Neural crest cell (in vitro differentiated cells): ENCODE data around the gene TSSK6. TPM values are rescaled to one million over a fixed set of nuclear protein-coding genes. Genes with fewer than 3 reads are reported as not detected.

ENCODE experiments used
- DNase-seq: peaks from one replicate; pipeline ENCODE4 v3.0.0; 2021; ENCODE audit warnings: low read depth, mixed read lengths, low spot score
- H3K27ac Mint-ChIP-seq: one replicate; pipeline ENCODE4 v1.8.0; 2021; ENCODE audit warnings: mild to moderate bottlenecking, mixed read lengths; ENCODE audit not compliant: unreplicated experiment
- H3K27me3 Mint-ChIP-seq: 2 replicates; pipeline ENCODE4 v1.8.0; 2021; ENCODE audit warnings: low read depth, mild to moderate bottlenecking, mixed read lengths
- H3K36me3 Mint-ChIP-seq: 2 replicates; pipeline ENCODE4 v1.8.0; 2021; ENCODE audit warnings: low read depth, mild to moderate bottlenecking, mixed read lengths
- H3K4me1 Mint-ChIP-seq: 2 replicates; pipeline ENCODE4 v1.8.0; 2021; ENCODE audit warnings: mixed read lengths
- H3K4me3 Mint-ChIP-seq: one replicate; pipeline ENCODE4 v1.8.0; 2021; ENCODE audit warnings: mild to moderate bottlenecking, mixed read lengths
- H3K9me3 Mint-ChIP-seq: 2 replicates; pipeline ENCODE4 v1.8.0; 2021; ENCODE audit warnings: mixed read lengths
- total RNA-seq: library from RNA; stranded (reverse); gene quantifications from 2 replicates; pipeline ENCODE4 v1.2.1, GENCODE V29; 2021
- TF ChIP-seq, protein P1 (sequence below): fragments of 200-600 bp; sonication (generic); conservative IDR thresholded peaks from 2 replicates; pipeline ENCODE4 v1.5.0; 2021; ENCODE audit warnings: antibody characterized with exemption, mild to moderate bottlenecking

TSSK6 gene
- total RNA-seq, 1 donor from 2014 or later = 2.9 TPM

- peaks cover 3% of the 10 kb centered on the region for H3K36me3 Mint-ChIP-seq
Observed at GRCh38 chr19:19559931-19560330, 44.6 kb upstream of the TSSK6 start.

GRCh38 chr19:19558636-19559035, 43.3 kb upstream of the TSSK6 start:
- no peaks in the 10 kb centered on the region for H3K27me3 Mint-ChIP-seq
- TF ChIP-seq, protein P1, sequence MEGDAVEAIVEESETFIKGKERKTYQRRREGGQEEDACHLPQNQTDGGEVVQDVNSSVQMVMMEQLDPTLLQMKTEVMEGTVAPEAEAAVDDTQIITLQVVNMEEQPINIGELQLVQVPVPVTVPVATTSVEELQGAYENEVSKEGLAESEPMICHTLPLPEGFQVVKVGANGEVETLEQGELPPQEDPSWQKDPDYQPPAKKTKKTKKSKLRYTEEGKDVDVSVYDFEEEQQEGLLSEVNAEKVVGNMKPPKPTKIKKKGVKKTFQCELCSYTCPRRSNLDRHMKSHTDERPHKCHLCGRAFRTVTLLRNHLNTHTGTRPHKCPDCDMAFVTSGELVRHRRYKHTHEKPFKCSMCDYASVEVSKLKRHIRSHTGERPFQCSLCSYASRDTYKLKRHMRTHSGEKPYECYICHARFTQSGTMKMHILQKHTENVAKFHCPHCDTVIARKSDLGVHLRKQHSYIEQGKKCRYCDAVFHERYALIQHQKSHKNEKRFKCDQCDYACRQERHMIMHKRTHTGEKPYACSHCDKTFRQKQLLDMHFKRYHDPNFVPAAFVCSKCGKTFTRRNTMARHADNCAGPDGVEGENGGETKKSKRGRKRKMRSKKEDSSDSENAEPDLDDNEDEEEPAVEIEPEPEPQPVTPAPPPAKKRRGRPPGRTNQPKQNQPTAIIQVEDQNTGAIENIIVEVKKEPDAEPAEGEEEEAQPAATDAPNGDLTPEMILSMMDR = no peak
- no peaks in the 10 kb centered on the region for H3K4me1 Mint-ChIP-seq
- DNase-seq = no peak
- peak overlapping the region; percentile 73 for H3K27ac Mint-ChIP-seq
- H3K9me3 Mint-ChIP-seq = no peaks in the 10 kb centered on the region
- H3K36me3 Mint-ChIP-seq = no peaks in the 10 kb centered on the region
- H3K4me3 Mint-ChIP-seq = no peak overlapping the region

More at GRCh38 chr19:19559931-19560330, 44.6 kb upstream of the TSSK6 start:
- Mint-ChIP-seq H3K27me3 (no peaks in the 10 kb centered on the region), H3K4me1 (no peaks in the 10 kb centered on the region), H3K4me3 (no peak overlapping the region), H3K9me3 (no peaks in the 10 kb centered on the region), H3K27ac (no peak overlapping the region)
- no peak for DNase-seq
- TF ChIP-seq, protein P1 = no peak

GRCh38 chr19:19558055-19558454, 42.7 kb upstream of the TSSK6 start:
- TF ChIP-seq, protein P1 = no peak
- H3K4me1 Mint-ChIP-seq = no peaks in the 10 kb centered on the region
- H3K4me3 Mint-ChIP-seq = no peak overlapping the region
- no peak overlapping the region for H3K27ac Mint-ChIP-seq
- H3K27me3 Mint-ChIP-seq = no peaks in the 10 kb centered on the region
- no peak for DNase-seq
- H3K36me3 Mint-ChIP-seq = no peaks in the 10 kb centered on the region
- no peaks in the 10 kb centered on the region for H3K9me3 Mint-ChIP-seq

DNA sequence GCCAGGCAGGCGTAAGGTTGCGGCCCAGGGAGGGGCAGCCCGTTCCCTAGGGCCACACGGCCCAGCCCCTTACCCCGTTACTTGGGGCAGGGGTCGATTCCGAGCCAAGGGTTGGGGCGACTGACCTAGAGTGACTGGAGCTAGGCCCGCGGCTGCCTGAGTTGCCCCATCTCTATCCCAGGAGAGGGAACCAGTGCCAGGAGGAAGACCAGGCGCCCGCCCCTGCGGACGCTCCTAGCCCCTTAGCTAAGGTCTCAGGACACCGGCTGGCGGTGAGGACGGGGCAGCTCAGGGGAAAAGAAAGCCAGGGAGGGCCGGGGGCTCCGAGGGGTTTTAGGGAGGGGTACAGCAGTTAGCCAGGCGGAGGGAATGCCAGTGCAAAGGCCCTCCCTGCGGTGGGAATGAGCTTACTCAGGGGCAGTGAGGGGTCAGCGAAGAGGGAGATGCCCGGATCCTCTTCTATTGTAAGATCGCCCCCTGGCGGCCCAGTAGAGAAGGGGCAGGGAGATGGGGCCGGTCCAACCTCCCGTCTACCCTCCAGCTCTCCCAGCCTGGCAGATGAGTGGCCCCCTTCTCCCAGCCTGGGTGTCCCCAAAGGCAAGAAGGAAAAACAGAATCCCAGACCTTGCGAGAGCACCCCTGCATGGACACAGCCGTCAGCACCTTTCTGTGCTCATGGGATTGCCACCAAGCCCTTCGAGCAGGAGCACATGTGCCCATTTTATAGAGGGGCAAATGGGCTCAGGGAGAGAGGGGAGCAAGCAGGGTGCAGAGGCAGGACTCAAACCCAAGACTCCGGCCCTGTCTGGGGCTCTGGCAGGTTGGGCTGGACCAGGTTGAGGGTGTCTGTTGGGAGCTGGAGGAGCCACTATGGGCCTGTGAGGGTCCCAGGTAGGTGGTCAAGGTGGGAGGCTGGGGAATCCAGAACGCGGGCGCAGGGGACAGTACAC, 39.0 kb upstream of the TSSK6 start:
- no peak overlapping the region for H3K27ac Mint-ChIP-seq
- H3K36me3 Mint-ChIP-seq = no peaks in the 10 kb centered on the region
- TF ChIP-seq, protein P1 = peak; percentile 75
- no peak overlapping the region for H3K4me3 Mint-ChIP-seq
- H3K9me3 Mint-ChIP-seq = no peaks in the 10 kb centered on the region
- peak; percentile 70 for DNase-seq
- H3K27me3 Mint-ChIP-seq = no peaks in the 10 kb centered on the region
- H3K4me1 Mint-ChIP-seq = no peaks in the 10 kb centered on the region

DNA sequence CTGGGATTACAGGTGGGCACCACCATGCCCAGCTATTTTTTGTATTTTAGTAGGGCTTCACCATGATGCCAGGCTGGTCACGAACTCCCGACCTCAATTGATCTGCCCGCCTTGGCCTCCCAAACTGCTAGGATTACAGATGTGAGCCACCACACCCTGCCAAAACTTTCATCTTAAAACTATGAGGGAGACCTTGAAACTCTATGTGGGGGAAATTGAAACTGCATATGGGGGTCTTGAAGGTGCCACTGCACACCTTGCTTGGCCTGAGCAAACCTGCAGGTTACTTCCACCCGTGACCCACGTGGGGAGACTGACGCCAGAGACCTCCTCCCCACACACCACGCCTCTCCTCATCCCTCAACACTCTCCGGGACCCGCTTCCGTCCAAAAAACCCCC, 38.3 kb upstream of the TSSK6 start:
- TF ChIP-seq, protein P1 = no peak
- Mint-ChIP-seq H3K4me1 (peaks cover 4% of the 10 kb centered on the region), H3K4me3 (no peak overlapping the region), H3K36me3 (no peaks in the 10 kb centered on the region), H3K27ac (no peak overlapping the region), H3K9me3 (no peaks in the 10 kb centered on the region), H3K27me3 (no peaks in the 10 kb centered on the region)
- DNase-seq = no peak
